Keratinocyte (primary cell): Measurements from ENCODE around the gene THTPA.

Experiments
- EZH2 ChIP-seq: IDR thresholded peaks from one replicate; pipeline ENCODE4 v1.6.1; 2012; ENCODE audit warnings: inconsistent platforms, mild to moderate bottlenecking, low read length, moderate library complexity
- TF ChIP-seq, protein P1 (sequence below), 3 experiments: IDR thresholded peaks in 1 of 3; conservative IDR thresholded peaks in 1 of 3; optimal IDR thresholded peaks in 1 of 3; 2 replicates in 2 of 3; 3 replicates in 1 of 3; pipeline versions ENCODE3 to v1.5.1; 2011; ENCODE audit warnings: low read length in 3 of 3, mild to moderate bottlenecking in 3 of 3, moderate library complexity in 2 of 3, control low read depth in 1 of 3, inconsistent platforms in 1 of 3; ENCODE audit not compliant: insufficient read depth in 2 of 3; ENCODE audit errors: extremely low read depth in 1 of 3

DNA sequence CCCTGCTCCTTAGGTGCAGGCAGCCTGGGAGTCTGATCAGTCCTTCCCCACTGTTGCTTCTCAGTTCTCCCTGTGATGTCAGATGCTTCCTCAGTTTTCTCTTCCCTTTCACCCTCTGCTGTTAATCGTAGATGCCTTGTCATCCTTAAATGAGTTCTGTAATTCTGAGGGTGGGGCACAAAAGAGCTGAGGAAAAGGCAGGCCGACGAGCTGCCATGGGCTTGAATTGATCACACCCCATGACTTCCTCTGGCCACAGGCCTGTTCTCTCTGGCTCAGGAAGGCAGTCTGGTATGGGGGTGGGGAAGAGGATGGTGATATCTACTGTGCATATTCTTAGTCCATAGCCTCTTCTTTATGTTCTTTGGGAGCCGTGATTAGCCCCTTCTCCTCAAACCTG, 16.8 kb downstream of the THTPA start:
- TF ChIP-seq, protein P1, sequence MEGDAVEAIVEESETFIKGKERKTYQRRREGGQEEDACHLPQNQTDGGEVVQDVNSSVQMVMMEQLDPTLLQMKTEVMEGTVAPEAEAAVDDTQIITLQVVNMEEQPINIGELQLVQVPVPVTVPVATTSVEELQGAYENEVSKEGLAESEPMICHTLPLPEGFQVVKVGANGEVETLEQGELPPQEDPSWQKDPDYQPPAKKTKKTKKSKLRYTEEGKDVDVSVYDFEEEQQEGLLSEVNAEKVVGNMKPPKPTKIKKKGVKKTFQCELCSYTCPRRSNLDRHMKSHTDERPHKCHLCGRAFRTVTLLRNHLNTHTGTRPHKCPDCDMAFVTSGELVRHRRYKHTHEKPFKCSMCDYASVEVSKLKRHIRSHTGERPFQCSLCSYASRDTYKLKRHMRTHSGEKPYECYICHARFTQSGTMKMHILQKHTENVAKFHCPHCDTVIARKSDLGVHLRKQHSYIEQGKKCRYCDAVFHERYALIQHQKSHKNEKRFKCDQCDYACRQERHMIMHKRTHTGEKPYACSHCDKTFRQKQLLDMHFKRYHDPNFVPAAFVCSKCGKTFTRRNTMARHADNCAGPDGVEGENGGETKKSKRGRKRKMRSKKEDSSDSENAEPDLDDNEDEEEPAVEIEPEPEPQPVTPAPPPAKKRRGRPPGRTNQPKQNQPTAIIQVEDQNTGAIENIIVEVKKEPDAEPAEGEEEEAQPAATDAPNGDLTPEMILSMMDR (optimal IDR thresholded peaks at IDR 0.05 in 1 of 3, IDR thresholded peaks at IDR 0.05 in 1 of 3, conservative IDR thresholded peaks at IDR 0.05 in 1 of 3; ENCODE audit: extremely low read depth in 1 of 3, insufficient read depth in 2 of 3, low read length in 3 of 3): no peak
- TF ChIP-seq EZH2: no peak
